ENCODE results near the gene H2BK1.

H2BK1 gene

DNA sequence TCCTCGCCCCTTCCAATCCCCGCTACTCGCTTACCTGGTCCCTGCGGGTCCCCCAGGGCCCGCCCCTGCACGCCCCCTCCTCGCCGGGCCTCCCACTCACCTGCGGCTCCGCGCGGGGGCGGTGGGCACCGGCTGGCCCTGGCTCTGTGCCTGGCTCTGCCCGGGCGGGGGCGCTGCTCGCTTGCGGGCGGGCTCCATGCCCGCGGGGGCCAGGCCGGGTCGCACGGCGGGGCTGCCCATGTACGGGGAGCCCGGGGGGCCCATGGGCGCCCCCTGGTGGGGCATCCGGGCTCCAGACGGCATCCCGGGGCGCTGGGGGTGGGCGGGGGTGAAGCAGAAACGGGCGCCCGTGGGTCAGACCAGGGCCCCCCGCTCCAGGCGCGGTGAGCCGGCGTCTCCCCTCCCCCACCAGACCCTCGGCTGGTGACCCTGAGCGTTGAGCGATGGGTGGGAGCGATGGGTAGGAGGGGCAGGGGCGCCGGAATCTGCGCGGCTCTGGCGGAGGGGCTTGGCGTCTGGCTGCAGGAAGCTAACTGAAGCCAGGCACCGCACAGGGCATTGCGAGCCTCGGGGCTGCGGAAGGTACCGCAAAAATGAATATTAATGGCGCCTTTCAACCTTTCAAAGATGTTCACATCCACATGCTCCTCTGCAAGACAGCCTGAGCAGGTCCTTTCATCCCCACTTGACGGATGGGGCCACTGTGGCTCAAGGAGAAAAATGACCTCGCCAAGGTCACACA, 35.2 kb upstream of the H2BK1 start:
- DNase-seq (ENCODE audit: low spot score) = peak; percentile 55

DNA sequence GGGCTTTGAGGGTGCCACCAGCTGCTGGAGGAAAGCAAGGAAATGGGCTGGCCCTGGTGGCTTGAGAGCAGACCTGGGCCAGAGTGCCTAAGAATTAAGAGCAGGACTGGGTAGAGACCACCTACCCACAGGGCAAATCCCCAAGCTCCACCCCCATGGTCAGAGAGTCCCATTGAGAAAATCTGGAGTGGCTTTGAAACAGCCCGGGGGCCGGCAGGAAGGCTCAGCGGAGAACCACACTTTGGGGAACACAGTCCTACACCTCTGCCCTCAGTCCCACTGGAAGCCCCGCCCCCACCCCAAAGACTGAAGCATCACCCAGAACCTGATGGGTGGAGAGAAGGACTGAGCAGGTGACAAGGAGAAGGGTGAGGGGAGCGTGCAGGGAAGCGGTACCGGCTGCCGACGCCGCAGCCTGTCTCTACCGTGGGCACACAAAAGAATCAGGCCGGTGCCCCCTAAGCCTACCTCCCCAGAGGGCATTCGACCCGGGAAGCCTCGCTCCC, 34.6 kb upstream of the H2BK1 start:
- no peak for DNase-seq (ENCODE audit: low spot score)

DNA sequence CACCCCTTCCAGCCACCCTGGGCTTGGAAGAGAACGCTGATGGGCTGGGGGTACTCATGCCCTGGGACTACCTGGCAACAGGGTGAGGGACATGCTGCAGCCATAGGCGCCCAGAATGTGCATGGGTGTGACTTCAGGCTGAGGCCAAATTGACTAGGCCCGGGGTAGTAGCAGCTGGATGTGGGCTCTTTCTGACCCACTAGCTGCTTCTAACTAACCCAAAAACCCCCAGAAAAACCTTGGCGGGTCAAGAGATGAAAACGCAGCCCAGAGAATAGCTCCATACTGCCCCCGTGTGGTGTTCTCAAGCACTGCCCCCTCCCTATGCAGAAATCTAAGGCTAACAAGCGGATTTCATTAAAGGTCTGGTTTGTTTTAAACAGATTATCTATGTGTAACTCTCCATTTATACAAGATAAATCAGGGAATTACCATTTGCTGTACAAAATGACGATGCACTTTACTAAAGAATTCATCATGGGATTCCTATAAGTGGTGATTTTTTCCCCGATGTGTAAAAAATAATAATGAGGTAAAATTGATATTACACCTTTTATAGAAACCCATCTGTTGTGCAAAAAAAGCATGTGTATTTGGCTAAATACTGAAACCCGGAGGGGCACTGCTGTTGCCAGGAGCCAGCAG, 34.0 kb upstream of the H2BK1 start:
- peak; percentile 66 for DNase-seq (ENCODE audit: low spot score)

DNA sequence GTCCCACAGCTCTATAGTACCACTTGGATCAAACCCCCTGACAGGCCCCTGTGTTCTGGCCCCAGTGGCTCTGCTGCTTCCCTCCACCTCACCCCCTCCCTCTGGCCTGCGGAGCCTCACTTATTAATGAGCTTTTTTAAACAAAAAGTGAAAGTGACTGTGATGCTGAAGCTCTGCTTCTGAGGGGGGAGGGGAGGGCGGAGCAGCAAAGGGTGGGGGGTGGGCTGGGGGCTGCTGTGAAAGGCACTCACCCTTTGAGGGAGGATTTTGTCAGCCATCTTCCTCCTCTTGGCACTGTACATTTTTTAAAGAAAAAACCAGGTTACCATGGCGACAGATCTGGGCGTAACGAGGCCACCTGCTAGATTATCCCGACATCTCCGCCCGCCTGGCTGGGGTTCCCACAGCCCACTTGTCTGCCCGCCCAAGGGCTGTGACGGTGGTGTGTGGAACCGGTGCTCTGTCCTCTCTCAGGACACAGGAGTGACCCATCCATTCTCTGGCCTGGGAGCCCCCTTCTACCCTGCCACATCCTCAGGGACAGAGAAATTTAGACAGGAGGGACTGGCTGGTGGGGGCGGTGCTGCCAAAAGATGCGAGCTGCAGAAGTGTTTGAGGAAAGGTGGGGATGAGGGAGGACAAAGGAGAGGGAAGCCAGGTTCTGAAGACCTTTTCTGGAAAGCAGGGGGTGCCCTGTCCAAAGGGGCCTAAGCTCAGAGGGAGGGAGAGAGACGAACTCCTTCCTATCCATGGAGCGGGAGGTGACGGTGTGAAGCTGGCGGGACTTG, 33.3 kb upstream of the H2BK1 start:
- DNase-seq (ENCODE audit: low spot score) = peak; percentile 57

DNA sequence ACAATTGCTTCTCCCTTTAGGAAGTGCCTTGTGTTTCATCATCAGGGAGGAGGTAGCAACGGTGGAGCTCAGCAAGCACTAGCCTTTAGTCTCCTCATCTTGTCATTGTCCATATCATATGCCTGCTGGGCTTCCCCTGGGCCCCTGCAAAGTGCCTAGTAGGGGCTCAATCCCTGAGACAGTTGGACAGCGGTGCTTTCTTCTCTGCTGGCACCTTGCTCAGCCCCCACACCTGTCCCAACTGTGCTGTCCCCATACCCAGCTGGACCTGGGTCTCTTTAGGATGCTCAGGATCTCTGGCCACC, 32.7 kb upstream of the H2BK1 start:
- no peak for DNase-seq (ENCODE audit: low spot score)

DNA sequence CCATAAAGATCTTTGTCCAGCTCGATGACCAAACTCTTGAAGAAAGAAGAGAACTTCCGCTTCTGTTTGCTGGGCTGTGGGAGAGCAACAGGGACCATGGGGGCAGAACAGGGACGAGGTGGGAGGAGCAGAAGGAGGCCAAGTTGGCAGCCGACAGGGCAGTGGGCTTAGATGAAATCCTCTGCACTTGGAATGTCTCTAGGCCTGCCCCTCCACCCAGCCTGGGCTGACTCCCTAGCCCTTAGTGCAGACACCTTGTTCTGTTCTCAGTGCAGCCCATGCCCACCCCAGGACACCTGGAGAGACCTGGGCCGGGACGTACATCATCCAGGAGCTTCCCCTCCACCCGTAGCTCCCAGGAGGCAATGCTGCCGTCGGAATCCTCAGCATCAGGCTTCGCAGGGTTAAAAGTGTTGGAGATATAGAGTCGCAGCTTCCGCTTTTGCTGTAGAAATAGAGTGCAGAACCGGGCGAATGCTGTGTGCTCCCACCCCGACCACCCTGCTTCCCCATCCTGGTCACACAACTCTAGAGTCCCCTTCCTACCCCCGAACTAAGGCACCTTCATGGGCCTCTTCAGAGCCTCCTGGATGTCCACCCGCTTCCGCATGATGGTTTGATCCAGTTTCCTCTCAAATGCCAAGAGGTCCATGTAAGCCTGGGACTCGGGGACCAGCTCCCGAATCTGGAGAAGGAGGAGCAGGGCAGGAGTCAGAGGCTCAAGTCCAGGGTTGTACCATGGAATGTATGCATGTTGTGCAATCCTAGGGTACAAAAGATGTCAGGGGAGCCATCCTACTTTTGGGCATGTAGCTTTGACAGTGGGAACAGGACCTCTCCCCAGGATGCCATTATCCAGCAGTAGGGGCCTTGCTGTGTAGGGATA, 32.1 kb upstream of the H2BK1 start:
- no peak for DNase-seq (ENCODE audit: low spot score)

DNA sequence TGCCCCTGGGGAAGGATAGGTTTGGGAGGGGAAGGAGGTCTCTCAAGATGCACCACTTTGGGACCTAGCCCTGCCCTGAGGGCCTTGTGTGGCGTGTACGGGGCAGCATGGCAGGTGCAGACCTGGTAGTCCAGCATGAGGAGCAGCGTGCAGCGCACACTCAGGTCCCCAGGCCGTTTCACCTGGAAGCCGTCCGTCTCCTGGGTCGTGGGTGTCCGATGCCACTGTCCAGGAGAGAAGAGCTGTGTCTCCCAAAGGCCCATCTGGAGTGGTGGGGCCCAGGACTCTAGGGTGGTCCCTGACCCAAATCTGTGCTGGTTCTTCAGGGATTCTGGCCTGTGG, 31.4 kb upstream of the H2BK1 start:
- DNase-seq (ENCODE audit: low spot score) = no peak

DNA sequence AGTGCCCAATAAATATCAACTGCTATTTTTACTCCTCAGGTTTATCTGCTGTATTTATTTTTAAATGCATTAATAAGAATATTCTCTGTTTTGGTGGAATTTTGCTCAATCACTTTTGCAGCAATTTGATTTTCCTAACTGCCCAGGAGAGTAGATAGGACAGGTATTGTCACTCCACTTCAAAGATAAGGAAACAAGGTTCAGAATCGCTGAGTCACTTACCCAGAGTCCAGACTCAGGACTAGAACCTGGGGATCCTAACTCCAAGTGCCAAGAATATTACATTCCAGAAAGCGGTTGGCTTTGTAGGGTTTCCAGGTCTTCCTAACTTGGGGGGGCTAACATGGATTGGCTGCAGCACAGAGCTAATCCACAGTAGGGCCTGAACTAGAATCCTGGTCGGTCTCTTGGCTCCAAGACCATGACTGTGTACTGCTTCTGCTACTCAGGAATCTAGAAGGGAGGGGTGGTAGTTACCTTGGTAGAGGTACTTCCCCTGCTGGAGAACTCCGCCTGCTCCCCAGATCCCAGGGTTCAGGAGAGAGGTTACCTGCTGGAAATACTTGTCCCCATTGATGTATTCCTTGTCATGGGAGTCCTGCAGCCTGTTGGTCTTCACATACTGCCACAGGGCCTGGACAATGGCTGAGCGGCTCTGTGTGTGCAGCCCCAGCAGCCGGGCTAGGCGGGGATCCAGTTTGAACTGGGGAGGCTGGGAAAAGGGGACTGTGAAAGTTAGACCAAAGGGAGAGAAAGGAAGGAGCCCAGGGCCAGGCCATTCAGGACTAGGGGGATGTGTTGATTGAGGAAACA, 30.9 kb upstream of the H2BK1 start:
- DNase-seq (ENCODE audit: low spot score) = no peak

DNA sequence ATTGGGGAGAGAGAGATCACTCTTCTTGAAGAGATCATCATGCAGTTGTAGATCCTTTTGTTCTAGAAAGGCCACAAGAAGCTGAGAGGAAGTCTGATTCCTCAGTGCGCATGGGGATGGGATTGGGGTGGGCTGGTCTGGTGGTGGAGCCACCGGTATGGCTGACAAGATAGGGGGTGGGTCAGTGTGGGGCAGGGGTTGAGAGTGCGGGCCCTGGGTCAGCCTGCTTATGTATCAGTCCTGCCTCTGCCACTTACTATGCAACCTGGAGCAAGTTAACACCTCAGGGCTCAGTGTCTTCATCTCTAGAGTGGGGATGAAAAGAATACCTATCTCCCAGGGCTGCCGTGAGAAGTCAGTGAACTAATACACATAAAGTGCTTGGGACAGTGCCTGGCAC, 30.2 kb upstream of the H2BK1 start:
- no peak for DNase-seq (ENCODE audit: low spot score)

DNA sequence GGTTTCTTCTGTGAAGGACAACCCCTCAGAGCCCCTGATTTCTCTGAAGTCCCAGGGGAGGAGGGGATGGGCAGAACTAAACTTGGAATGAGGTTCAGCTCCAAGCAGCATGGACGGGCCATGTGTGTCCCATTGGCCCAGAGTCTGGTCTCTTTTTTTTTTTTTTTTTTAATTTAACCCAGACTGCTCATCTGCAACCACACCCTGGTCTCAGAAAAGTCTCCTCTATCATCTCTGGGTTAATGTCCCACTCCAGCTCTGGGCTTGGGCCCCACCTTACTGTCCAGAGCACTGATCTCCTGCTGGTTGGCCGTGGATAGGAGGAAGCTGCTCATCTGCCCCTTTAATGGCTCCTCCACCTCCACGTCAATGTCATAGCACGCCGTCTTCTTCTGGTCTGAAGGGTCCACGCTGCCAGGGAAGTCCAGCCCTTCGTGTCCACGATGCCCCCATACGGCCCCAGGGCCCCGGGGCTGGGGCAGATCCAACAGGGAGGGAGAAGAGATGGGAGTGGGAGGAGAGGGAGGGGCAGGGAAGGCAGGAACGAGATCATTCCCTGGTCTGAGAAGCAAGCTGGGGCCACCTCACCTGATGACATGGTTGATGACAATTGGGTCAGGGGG, 29.7 kb upstream of the H2BK1 start:
- no peak for DNase-seq (ENCODE audit: low spot score)

DNA sequence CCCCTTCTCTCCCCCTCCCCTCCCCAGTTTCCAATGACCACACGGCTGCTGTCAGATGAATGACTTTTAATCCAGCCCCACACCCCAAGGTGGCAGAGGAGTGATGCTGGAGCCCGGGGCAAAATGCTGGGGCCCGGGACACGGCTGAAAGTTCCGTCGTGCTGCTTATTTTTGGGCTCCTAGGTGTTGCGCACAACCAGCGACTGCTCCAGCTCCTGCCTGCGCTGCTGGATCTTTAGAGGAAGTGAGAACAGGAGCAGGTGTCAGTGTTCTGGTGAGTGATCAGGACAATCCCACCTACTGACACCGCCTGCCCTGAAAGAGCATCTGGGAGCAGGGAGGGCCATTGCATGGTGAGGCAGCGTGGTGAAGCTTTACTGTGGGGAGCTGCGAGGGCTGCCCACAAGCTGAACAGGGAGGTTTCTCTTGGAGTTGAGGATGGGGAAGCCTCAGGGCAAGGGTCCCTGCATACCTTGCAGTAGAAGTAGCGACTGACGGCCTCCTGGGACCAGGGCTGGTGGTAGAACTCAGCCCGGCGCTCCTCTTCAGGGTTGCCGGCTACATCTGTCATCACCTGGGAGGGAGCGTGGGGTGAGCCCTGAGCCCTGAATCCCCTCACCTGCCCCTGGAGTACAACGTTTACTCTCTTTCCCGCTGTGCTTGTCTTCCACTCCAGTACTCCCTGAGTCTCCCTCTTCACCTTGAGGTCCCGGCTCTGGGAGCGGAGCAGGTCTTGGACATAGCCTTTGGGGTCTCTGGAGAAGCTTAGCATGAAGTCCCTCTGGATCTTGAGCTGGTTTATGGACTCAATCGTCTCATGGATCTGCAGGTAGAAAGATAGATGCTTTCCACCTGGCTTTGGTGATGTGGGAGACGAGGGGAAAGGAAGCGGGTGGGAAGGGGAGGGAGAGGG, 28.9 kb upstream of the H2BK1 start:
- DNase-seq (ENCODE audit: low spot score) = no peak

DNA sequence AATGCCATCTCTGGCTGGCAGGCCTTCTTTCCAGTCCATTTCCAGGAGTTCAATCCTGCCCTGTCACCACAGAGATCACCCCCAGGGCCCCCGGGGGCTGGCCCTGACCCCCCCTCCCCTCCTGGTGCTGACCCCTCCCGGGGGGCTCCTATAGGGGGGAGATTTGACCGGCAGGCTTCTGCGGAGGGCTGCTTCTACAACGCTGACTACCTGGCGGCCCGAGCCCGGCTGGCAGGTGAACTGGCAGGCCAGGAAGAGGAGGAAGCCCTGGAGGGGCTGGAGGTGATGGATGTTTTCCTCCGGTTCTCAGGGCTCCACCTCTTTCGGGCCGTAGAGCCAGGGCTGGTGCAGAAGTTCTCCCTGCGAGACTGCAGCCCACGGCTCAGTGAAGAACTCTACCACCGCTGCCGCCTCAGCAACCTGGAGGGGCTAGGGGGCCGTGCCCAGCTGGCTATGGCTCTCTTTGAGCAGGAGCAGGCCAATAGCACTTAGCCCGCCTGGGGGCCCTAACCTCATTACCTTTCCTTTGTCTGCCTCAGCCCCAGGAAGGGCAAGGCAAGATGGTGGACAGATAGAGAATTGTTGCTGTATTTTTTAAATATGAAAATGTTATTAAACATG, 28.0 kb upstream of the H2BK1 start:
- DNase-seq (ENCODE audit: low spot score) = no peak

DNA sequence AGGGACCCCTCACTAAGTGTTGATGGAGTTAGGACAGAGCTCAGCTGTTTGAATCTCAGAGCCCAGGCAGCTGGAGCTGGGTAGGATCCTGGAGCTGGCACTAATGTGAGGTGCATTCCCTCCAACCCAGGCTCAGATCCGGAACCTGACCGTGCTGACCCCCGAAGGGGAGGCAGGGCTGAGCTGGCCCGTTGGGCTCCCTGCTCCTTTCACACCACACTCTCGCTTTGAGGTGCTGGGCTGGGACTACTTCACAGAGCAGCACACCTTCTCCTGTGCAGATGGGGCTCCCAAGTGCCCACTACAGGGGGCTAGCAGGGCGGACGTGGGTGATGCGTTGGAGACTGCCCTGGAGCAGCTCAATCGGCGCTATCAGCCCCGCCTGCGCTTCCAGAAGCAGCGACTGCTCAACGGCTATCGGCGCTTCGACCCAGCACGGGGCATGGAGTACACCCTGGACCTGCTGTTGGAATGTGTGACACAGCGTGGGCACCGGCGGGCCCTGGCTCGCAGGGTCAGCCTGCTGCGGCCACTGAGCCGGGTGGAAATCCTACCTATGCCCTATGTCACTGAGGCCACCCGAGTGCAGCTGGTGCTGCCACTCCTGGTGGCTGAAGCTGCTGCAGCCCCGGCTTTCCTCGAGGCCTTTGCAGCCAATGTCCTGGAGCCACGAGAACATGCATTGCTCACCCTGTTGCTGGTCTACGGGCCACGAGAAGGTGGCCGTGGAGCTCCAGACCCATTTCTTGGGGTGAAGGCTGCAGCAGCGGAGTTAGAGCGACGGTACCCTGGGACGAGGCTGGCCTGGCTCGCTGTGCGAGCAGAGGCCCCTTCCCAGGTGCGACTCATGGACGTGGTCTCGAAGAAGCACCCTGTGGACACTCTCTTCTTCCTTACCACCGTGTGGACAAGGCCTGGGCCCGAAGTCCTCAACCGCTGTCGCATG, 27.2 kb upstream of the H2BK1 start:
- no peak for DNase-seq (ENCODE audit: low spot score)

DNA sequence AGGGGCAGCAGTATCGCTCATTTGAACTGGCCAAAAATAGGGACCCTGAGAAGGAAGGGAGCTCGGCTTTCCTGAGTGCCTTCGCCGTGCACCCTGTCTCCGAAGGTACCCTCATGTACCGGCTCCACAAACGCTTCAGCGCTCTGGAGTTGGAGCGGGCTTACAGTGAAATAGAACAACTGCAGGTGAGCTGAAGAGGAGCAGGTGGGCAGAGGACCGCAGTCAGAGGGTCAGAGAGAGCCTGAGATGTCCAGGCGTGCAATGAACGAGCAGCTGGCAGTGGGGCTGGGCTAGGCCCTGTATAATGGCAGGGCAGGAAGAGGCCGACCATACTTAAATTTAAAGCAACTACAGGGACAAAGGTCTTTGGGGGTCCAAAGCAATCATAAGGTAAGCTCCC, 26.1 kb upstream of the H2BK1 start:
- no peak for DNase-seq (ENCODE audit: low spot score)

DNA sequence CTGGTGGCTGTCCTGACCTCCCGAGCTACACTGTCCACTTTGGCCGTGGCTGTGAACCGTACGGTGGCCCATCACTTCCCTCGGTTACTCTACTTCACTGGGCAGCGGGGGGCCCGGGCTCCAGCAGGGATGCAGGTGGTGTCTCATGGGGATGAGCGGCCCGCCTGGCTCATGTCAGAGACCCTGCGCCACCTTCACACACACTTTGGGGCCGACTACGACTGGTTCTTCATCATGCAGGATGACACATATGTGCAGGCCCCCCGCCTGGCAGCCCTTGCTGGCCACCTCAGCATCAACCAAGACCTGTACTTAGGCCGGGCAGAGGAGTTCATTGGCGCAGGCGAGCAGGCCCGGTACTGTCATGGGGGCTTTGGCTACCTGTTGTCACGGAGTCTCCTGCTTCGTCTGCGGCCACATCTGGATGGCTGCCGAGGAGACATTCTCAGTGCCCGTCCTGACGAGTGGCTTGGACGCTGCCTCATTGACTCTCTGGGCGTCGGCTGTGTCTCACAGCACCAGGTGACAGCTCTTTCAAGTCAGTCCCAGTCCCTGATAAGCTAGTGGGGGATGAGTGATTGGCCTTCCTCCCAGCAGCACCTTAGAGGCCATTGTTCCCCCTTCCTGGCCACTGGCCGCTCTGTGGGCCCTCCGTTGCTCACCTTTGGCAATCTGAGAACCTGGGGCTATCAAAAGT, 25.0 kb upstream of the H2BK1 start:
- DNase-seq (ENCODE audit: low spot score) = no peak

DNA sequence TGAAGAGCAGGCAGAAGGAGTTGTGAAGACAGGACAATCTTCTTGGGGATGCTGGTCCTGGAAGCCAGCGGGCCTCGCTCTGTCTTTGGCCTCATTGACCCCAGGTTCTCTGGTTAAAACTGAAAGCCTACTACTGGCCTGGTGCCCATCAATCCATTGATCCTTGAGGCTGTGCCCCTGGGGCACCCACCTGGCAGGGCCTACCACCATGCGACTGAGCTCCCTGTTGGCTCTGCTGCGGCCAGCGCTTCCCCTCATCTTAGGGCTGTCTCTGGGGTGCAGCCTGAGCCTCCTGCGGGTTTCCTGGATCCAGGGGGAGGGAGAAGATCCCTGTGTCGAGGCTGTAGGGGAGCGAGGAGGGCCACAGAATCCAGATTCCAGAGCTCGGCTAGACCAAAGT, 23.5 kb upstream of the H2BK1 start:
- no peak for DNase-seq (ENCODE audit: low spot score)

DNA sequence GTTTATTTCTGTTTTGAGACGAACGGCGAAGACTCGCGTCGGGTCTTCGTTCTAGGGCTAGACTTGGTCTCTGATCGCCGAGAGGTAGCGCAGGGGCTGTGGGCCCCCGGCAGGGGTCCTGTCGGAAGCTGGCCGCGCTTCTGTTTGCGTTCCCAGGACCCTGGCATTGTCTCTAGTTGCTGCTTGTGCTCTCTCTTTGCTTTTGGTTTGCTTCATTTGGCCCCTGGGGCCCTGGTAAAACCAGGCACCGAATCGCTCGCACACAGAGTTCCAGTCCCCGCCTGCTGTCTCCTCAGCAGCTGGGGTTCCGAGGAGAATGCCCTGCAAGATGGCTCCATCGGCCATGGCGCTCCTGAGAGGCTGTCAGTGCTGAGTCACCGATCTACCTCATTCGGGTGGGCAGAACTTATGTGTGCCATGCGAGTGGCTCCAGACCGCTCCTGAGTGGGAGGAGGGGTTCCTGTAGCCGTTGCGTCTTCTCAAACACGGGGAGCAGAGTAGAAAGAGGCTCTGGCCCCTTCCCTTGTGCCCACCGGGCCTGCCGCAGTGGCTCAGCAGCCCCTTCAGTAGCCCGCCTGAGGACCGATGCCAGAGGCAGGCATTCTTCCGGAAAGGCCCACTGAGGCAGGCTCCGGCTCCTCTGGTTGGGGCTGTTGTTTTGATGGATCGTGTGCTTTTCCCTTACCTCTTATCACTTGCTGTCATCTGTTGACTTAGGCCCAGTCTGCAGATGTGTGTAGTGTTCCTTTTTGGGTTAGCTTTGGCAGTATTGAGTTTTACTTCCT, 22.8 kb upstream of the H2BK1 start:
- DNase-seq (ENCODE audit: low spot score) = peak; percentile 62

All from CD4-positive, alpha-beta T cell treated with Interleukin-15 for 4 hours (primary cell).